K562 (cell line): ENCODE measurements around the gene AHNAK. TPM values are rescaled to one million over a fixed set of nuclear protein-coding genes. Genes with fewer than 3 reads are reported as not detected.

Experiments
- ATAC-seq: fragments of 200-7000 bp; cut with Tn5 transposase; 3 replicates; pipeline ENCODE4 v1.9.1; 2020; ENCODE audit warnings: moderate library complexity
- BruUV-seq: library from RNA; stranded (reverse); fragments of 400-500 nt; replicated peaks from 2 replicates; lab custom pipeline; 2021; lab: Mats Ljungman, UMichigan
- CTCF ChIA-PET: fragments of 300-600 bp; formaldehyde crosslinking; extraction: SDS; loops from one replicate; lab custom pipeline; 2021; ENCODE audit warnings: low intra/inter-chr PET ratio; lab: Yijun Ruan, JAX
- POLR2A ChIA-PET: fragments of 300-600, 350-650 bp; sonication (Branson Sonifier 250); formaldehyde crosslinking; extraction: SDS; loops from one replicate; lab custom pipeline; 2021; ENCODE audit warnings: antibody characterized with exemption, inconsistent platforms; lab: Yijun Ruan, JAX
- DNase-seq, 4 experiments: peaks; one replicate each; pipeline versions ENCODE4 v3.0.0 to v3.0.0-alpha.2; 2011 to 2018; ENCODE audit warnings: low spot score in 3 of 4, mixed read lengths in 3 of 4; ENCODE audit errors: extremely low read depth in 1 of 4
- FAIRE-seq: peaks from 2 replicates; lab custom pipeline; 2011; peaks lifted over from hg19 to GRCh38; lab: Jason Lieb, UNC
- H2AFZ ChIP-seq: 2 replicates; pipeline ENCODE4 v1.6.0; 2011; ENCODE audit warnings: low read depth, low read length, control low read depth, inconsistent platforms
- H3K27ac ChIP-seq: fragments of 200-600 bp; 3 replicates; pipeline ENCODE4 v1.8.0; 2011; ENCODE audit warnings: low read depth, mild to moderate bottlenecking, control low read depth, inconsistent platforms, low read length, moderate library complexity, mixed read lengths; ENCODE audit errors: extremely low read depth
- H3K27me3 ChIP-seq, 2 experiments: fragments of 300-600 bp in 1 of 2; 2 replicates in 1 of 2; 3 replicates in 1 of 2; pipeline versions ENCODE4 v1.6.0 to v1.8.0; 2011; ENCODE audit warnings: inconsistent platforms in 2 of 2, low read length in 2 of 2, mild to moderate bottlenecking in 1 of 2, mixed read lengths in 1 of 2, moderate library complexity in 1 of 2; ENCODE audit not compliant: control insufficient read depth in 2 of 2, insufficient read depth in 2 of 2
- H3K36me3 ChIP-seq: fragments of 300-600 bp; 3 replicates; pipeline ENCODE4 v1.8.0; 2011; ENCODE audit warnings: mild to moderate bottlenecking, low read length, inconsistent platforms; ENCODE audit not compliant: control insufficient read depth, insufficient read depth
- H3K4me1 ChIP-seq, 2 experiments: fragments of 200-600 bp in 1 of 2; replicated peaks in 1 of 2; 2 replicates in 1 of 2; 3 replicates in 1 of 2; pipeline versions ENCODE4 v1.5.1 to v1.8.0; 2011; ENCODE audit warnings: inconsistent platforms in 2 of 2, low read length in 2 of 2, mild to moderate bottlenecking in 1 of 2, mixed read lengths in 1 of 2, moderate library complexity in 1 of 2; ENCODE audit not compliant: control insufficient read depth in 2 of 2, insufficient read depth in 2 of 2
- H3K4me2 ChIP-seq: 2 replicates; pipeline ENCODE4 v1.6.1; 2011; ENCODE audit warnings: low read length, control low read depth, inconsistent platforms, mixed read lengths; ENCODE audit not compliant: insufficient read depth
- H3K4me3 ChIP-seq: fragments of 200-600 bp; sonication (generic), shearing (Covaris generic); 2 replicates; pipeline ENCODE4 v1.5.1; 2016; ENCODE audit warnings: control low read depth, inconsistent platforms
- H3K79me2 ChIP-seq: fragments of 200-600 bp; 3 replicates; pipeline ENCODE4 v1.8.0; 2011; ENCODE audit warnings: low read length, inconsistent platforms; ENCODE audit not compliant: control insufficient read depth, insufficient read depth
- H3K9ac ChIP-seq, 2 experiments: 2 replicates each; pipeline versions ENCODE4 v1.6.0 to v1.6.1; 2011; ENCODE audit warnings: low read depth in 2 of 2, low read length in 2 of 2, control low read depth in 1 of 2, inconsistent platforms in 1 of 2, mild to moderate bottlenecking in 1 of 2, mixed read lengths in 1 of 2; ENCODE audit not compliant: insufficient read depth in 1 of 2
- H3K9me1 ChIP-seq: one replicate; pipeline ENCODE4 v1.6.0; 2011; ENCODE audit warnings: inconsistent platforms, mild to moderate bottlenecking, low read length, moderate library complexity; ENCODE audit not compliant: control insufficient read depth, insufficient read depth
- H3K9me3 ChIP-seq: replicated peaks from 2 replicates; pipeline ENCODE4 v1.5.1; 2011; ENCODE audit warnings: low read depth, low read length, inconsistent platforms; ENCODE audit not compliant: control insufficient read depth, insufficient read depth
- H4K20me1 ChIP-seq: replicated peaks from 2 replicates; pipeline ENCODE4 v1.6.1; 2011; ENCODE audit warnings: low read length, inconsistent platforms, mixed read lengths; ENCODE audit not compliant: control insufficient read depth, insufficient read depth
- BCOR ChIP-seq: fragments of 450-650 bp; IDR thresholded peaks from 2 replicates; pipeline ENCODE4 v1.6.1; 2016
- CBFB ChIP-seq: sonication (generic); formaldehyde crosslinking; IDR thresholded peaks from 2 replicates; pipeline ENCODE4 v1.4.0; 2020; ENCODE audit warnings: mild to moderate bottlenecking, missing genetic modification reagents
- CBX2 ChIP-seq: fragments of 200-600 bp; sonication (generic); IDR thresholded peaks from one replicate; pipeline ENCODE4 v1.6.1; 2012; ENCODE audit warnings: mild to moderate bottlenecking, low read length, inconsistent platforms; ENCODE audit not compliant: insufficient read depth, poor library complexity, severe bottlenecking
- GABPB1 ChIP-seq: sonication (generic); formaldehyde crosslinking; IDR thresholded peaks from 2 replicates; pipeline ENCODE4 v1.8.0; 2022; ENCODE audit warnings: mild to moderate bottlenecking, missing genetic modification reagents
- HDAC8 ChIP-seq: fragments of 450-650 bp; IDR thresholded peaks from 2 replicates; pipeline ENCODE4 v1.6.1; 2016; ENCODE audit warnings: mild to moderate bottlenecking, missing genetic modification characterization, moderate library complexity, missing compliant biosample characterization
- HNRNPH1 ChIP-seq: fragments of 200-400 bp; formaldehyde crosslinking; optimal IDR thresholded peaks from 2 replicates; pipeline ENCODE3; 2017; ENCODE audit warnings: low read depth, mild to moderate bottlenecking, low read length, moderate library complexity
- KDM1A ChIP-seq, 2 experiments: fragments of 450-650 bp; IDR thresholded peaks; 2 replicates each; pipeline ENCODE4 v1.6.1; 2016; ENCODE audit warnings: mild to moderate bottlenecking in 2 of 2
- RBM25 ChIP-seq: fragments of 200-400 bp; formaldehyde crosslinking; IDR thresholded peaks from 2 replicates; pipeline ENCODE4 v1.6.1; 2018; ENCODE audit warnings: low read length, low read depth, moderate library complexity; ENCODE audit not compliant: severe bottlenecking
- WGBS: fragments of 100-300 bp; shearing (Covaris generic); methylation state at CpG from one replicate; pipeline ENCODE4 v1.1.6; 2016; ENCODE audit warnings: low coverage, mixed read lengths; ENCODE audit not compliant: insufficient coverage; ENCODE audit errors: missing lambda C conversion rate; 5-methylcytosine and 5-hydroxymethylcytosine counted together
- in situ Hi-C: fragments of 300-500 bp; cut with MboI; formaldehyde crosslinking; loops from 4 replicates; pipeline ENCODE4 v1.15.0; 2018; ENCODE audit warnings: inconsistent platforms, mixed read lengths
- intact Hi-C: fragments of 100-400 bp; cut with micrococcal nuclease; formaldehyde crosslinking; loops from 2 replicates; pipeline ENCODE4 v1.14.2; 2022
- polyA plus RNA-seq, 8 experiments: library from polyadenylated mRNA; depleted of rRNA in 4 of 8; stranded (reverse) in 5 of 8; unstranded in 3 of 8; fragments of >200 nt; fragmentation: Nextera tagmentation in 2 of 8; fragmentation: Illumina TruSeq in 1 of 8; extraction: Ambion mirVana in 2 of 8; extraction: Trizol in 1 of 8; gene quantifications; 2 replicates each; pipeline versions ENCODE4 v1.2.1 to v1.2.3, GENCODE V29; 2011 to 2014; ENCODE audit warnings: inconsistent platforms in 1 of 8, missing spikeins in 1 of 8
- total RNA-seq, 7 experiments: library from RNA; depleted of rRNA in 6 of 7; stranded (reverse); fragments of >200 nt in 6 of 7; fragmentation: Illumina TruSeq in 2 of 7; extraction: Trizol in 2 of 7; gene quantifications; 2 replicates each; pipeline versions ENCODE4 v1.2.1 to v1.2.3, GENCODE V29; 2011 to 2021; ENCODE audit warnings: low replicate concordance in 1 of 7
- TF ChIP-seq, protein P1 (sequence below): sonication (generic); formaldehyde crosslinking; IDR thresholded peaks from 2 replicates; pipeline ENCODE4 v1.8.1; 2023; ENCODE audit warnings: mild to moderate bottlenecking, missing genetic modification reagents
- TF ChIP-seq, protein P2 (sequence below): fragments of 450-650 bp; IDR thresholded peaks from 2 replicates; pipeline ENCODE4 v1.6.1; 2018; ENCODE audit warnings: mild to moderate bottlenecking, low read depth; ENCODE audit not compliant: partially characterized antibody

Gene AHNAK
- total and polyA plus RNA-seq, 9 of the 15 experiments (the other 6 are each of a cell fraction or from before 2014, with no cell fraction given) = 1.5 to 89.7 (median 45.0) TPM

DNA sequence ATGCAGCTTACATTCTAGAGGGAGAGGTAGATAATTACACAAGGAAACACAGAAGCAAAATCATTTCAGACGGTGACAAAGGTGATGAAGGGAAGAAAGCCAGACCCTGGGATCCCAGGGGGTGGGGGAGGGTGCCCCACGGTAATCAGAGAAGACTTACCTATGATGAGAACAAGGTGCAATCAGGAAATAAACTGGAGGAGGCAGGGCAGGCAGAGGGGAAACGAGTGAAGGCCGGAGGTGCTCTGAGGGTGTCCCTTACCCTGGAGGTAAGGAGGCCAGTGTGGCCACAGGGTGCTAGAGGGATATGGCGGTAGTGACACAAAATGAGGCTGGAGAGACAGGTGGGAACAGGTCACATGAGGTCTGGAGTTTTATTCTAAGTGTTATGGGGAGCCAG, 141.7 kb downstream of the AHNAK start:
- Histone ChIP-seq H3K9ac (peak overlapping the region in 1 of 2 experiments; percentile 50; a peak in 1 of 4 replicates), H3K27me3 (no peaks in the 10 kb centered on the region), H3K27ac (no peak overlapping the region), H3K36me3 (no peaks in the 10 kb centered on the region), H3K79me2 (no peaks in the 10 kb centered on the region), H4K20me1 (no peaks in the 10 kb centered on the region), H2AFZ (no peak overlapping the region), H3K4me1 (peaks cover 12 to 25% of the 10 kb centered on the region in 2 experiments; a peak in 4 of 5 replicates), H3K9me1 (no peaks in the 10 kb centered on the region), H3K9me3 (no peaks in the 10 kb centered on the region), H3K4me2 (no peak overlapping the region), H3K4me3 (no peak overlapping the region)
- no TSS peak for BruUV-seq
- POLR2A ChIA-PET = no interaction called here
- CTCF ChIA-PET = no interaction called here
- in situ Hi-C loops = no loop called here
- intact Hi-C loops = no loop called here
- TF ChIP-seq, protein P1, sequence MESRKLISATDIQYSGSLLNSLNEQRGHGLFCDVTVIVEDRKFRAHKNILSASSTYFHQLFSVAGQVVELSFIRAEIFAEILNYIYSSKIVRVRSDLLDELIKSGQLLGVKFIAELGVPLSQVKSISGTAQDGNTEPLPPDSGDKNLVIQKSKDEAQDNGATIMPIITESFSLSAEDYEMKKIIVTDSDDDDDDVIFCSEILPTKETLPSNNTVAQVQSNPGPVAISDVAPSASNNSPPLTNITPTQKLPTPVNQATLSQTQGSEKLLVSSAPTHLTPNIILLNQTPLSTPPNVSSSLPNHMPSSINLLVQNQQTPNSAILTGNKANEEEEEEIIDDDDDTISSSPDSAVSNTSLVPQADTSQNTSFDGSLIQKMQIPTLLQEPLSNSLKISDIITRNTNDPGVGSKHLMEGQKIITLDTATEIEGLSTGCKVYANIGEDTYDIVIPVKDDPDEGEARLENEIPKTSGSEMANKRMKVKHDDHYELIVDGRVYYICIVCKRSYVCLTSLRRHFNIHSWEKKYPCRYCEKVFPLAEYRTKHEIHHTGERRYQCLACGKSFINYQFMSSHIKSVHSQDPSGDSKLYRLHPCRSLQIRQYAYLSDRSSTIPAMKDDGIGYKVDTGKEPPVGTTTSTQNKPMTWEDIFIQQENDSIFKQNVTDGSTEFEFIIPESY = 0 out of 2 replicates have a peak, but pooled peaks have one; percentile 27
- no peak for TF ChIP-seq HNRNPH1
- no peak for FAIRE-seq
- ATAC-seq = no peak
- 43% methylated on average over 5 of the region's 5 CpGs for WGBS
- no peak for DNase-seq

DNA sequence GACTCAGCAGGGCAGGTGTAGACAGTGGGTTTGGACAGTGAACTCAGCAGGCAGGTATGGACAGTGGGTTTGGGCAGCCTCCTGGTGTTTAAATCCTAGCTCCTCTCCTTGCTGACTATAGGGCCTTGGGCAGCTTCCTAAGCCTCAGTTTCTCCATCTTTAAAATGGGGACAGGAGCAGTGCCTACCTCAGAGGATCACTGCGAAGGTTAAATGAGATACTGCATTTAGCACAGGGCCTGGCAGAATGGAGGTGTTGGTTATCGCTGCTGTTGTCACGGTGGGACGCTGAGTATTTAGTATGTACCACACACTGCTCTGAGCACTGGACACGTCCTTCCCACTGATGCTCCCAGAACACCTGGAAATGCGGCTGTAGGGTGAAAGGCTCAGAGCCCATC, 142.2 kb downstream of the AHNAK start:
- Histone ChIP-seq H3K4me2 (no peak overlapping the region), H3K79me2 (no peaks in the 10 kb centered on the region), H3K9me3 (no peaks in the 10 kb centered on the region), H3K27me3 (no peaks in the 10 kb centered on the region), H4K20me1 (no peaks in the 10 kb centered on the region), H3K9me1 (no peaks in the 10 kb centered on the region), H3K36me3 (no peaks in the 10 kb centered on the region), H3K27ac (no peak overlapping the region), H3K9ac (no peak overlapping the region), H3K4me3 (no peak overlapping the region), H3K4me1 (peaks cover 12 to 30% of the 10 kb centered on the region in 2 experiments; a peak in 4 of 5 replicates), H2AFZ (no peak overlapping the region)
- no peak for FAIRE-seq
- ChIA-PET CTCF (no interaction called here), POLR2A (no interaction called here)
- TF ChIP-seq KDM1A (IDR thresholded peaks at IDR 0.05) (0 out of 4 replicates have a peak, but pooled peaks of 1 of the 2 experiments have one; percentile 15), BCOR (peak; percentile 39; the same call in 1 of the 2 replicates), CBFB (no peak), GABPB1 (no peak), HDAC8 (tag) (no peak), CBX2 (no peak), RBM25 (peak; percentile 85)
- TF ChIP-seq, protein P2, sequence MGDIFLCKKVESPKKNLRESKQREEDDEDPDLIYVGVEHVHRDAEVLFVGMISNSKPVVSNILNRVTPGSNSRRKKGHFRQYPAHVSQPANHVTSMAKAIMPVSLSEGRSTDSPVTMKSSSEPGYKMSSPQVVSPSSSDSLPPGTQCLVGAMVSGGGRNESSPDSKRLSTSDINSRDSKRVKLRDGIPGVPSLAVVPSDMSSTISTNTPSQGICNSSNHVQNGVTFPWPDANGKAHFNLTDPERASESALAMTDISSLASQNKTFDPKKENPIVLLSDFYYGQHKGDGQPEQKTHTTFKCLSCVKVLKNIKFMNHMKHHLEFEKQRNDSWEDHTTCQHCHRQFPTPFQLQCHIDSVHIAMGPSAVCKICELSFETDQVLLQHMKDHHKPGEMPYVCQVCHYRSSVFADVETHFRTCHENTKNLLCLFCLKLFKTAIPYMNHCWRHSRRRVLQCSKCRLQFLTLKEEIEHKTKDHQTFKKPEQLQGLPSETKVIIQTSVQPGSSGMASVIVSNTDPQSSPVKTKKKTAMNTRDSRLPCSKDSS = no peak
- BruUV-seq = no TSS peak
- DNase-seq = no peak
- ATAC-seq = no peak
- intact Hi-C loops = no loop called here
- WGBS = 80% methylated on average over 6 of the region's 6 CpGs
- in situ Hi-C loops = no loop called here
